HG03108 (cell line): ENCODE results near the gene SLC38A1.
"Not testable (repeated sequence)": the region's sequence is repeated elsewhere in the genome, so short reads cannot be mapped to it uniquely, and the experiment has no call there.

Experiments used
- ATAC-seq: cut with Tn5 transposase; IDR thresholded peaks from one replicate; pipeline ENCODE4 v1.9.1; 2021; ENCODE audit warnings: moderate library complexity; ENCODE audit not compliant: unreplicated experiment

The SLC38A1 gene

GRCh38 chr12:46209170-46209569, 59.7 kb downstream of the SLC38A1 start:
- ATAC-seq = no peak

- ATAC-seq = no peak
These were observed 60.5 kb downstream of the SLC38A1 start for GRCh38 chr12:46208370-46208769.

- ATAC-seq = no peak
These were observed 61.2 kb downstream of the SLC38A1 start for GRCh38 chr12:46207644-46208043.

GRCh38 chr12:46206471-46206870, 62.4 kb downstream of the SLC38A1 start:
- ATAC-seq = no peak

GRCh38 chr12:46205294-46205693, 63.5 kb downstream of the SLC38A1 start:
- no peak for ATAC-seq

- no peak for ATAC-seq
These were observed 67.5 kb downstream of the SLC38A1 start for GRCh38 chr12:46201284-46201789.

GRCh38 chr12:46200551-46200950, 68.3 kb downstream of the SLC38A1 start:
- no peak for ATAC-seq

- ATAC-seq = no peak
These were observed 69.9 kb downstream of the SLC38A1 start for GRCh38 chr12:46198913-46199312.

- ATAC-seq = no peak
These were observed 71.0 kb downstream of the SLC38A1 start for GRCh38 chr12:46197883-46198282.

GRCh38 chr12:46190533-46190932, 78.3 kb downstream of the SLC38A1 start:
- ATAC-seq = not testable (repeated sequence)

GRCh38 chr12:46188170-46188569, 80.7 kb downstream of the SLC38A1 start:
- ATAC-seq = no peak

GRCh38 chr12:46187023-46187422, 81.8 kb downstream of the SLC38A1 start:
- ATAC-seq = no peak

GRCh38 chr12:46186088-46186487, 82.8 kb downstream of the SLC38A1 start:
- no peak for ATAC-seq

GRCh38 chr12:46185686-46186085, 83.2 kb downstream of the SLC38A1 start:
- ATAC-seq = no peak

GRCh38 chr12:46184798-46185595, 83.8 kb downstream of the SLC38A1 start:
- no peak for ATAC-seq

- no peak for ATAC-seq
These were observed 85.7 kb downstream of the SLC38A1 start for GRCh38 chr12:46183112-46183511.

GRCh38 chr12:46181465-46181864, 87.4 kb downstream of the SLC38A1 start:
- no peak for ATAC-seq

- ATAC-seq = peak; percentile 43
These were observed 89.0 kb downstream of the SLC38A1 start for GRCh38 chr12:46179693-46180452.

GRCh38 chr12:46177837-46178608, 90.8 kb downstream of the SLC38A1 start:
- no peak for ATAC-seq

GRCh38 chr12:46177025-46177424, 91.8 kb downstream of the SLC38A1 start:
- ATAC-seq = no peak

- ATAC-seq = no peak
These were observed 93.9 kb downstream of the SLC38A1 start for GRCh38 chr12:46174919-46175318.
